GM12878 (cell line): ENCODE results near the gene TMEM150A. TPM values are rescaled to one million over a fixed set of nuclear protein-coding genes. Genes with fewer than 3 reads are reported as not detected.

Experiments used
- ATAC-seq: fragments of 200-7000 bp; cut with Tn5 transposase; 3 replicates; pipeline ENCODE4 v1.9.1; 2020; ENCODE audit warnings: mild to moderate bottlenecking, moderate library complexity
- Bru-seq: library from RNA; stranded (reverse); fragments of 400-500 nt; gene quantifications from one replicate; lab custom pipeline; 2021; lab: Mats Ljungman, UMichigan
- BruChase-seq, 2 experiments: library from RNA; stranded (reverse); fragments of 400-500 nt; gene quantifications; one replicate each; lab custom pipeline; 2021; lab: Mats Ljungman, UMichigan
- BruUV-seq: library from RNA; stranded (reverse); fragments of 400-500 nt; replicated peaks from 2 replicates; lab custom pipeline; 2021; lab: Mats Ljungman, UMichigan
- CTCF ChIA-PET: fragments of 300-600 bp; sonication (Branson Sonifier 250); formaldehyde crosslinking; extraction: SDS; loops from one replicate; lab custom pipeline; 2021; ENCODE audit warnings: inconsistent platforms; lab: Yijun Ruan, JAX
- POLR2A ChIA-PET: fragments of 350-600 bp; formaldehyde crosslinking; extraction: SDS; loops from one replicate; lab custom pipeline; 2021; ENCODE audit warnings: inconsistent platforms; lab: Charles Lee
- RAD21 ChIA-PET: fragments of 300-600 bp; sonication (Branson Sonifier 250); formaldehyde crosslinking; loops from one replicate; lab custom pipeline; 2023; ENCODE audit warnings: antibody characterized with exemption; ENCODE audit not compliant: unreplicated experiment; lab: Charles Lee
- SMC1A ChIA-PET: fragments of 300-600 bp; sonication (Branson Sonifier 250); formaldehyde crosslinking; loops from one replicate; lab custom pipeline; 2023; ENCODE audit not compliant: unreplicated experiment, uncharacterized antibody; lab: Charles Lee
- DNase-seq: peaks from one replicate; pipeline ENCODE4 v3.0.0-alpha.2; 2011; ENCODE audit warnings: low read depth, low spot score
- FAIRE-seq: peaks from 3 replicates; lab custom pipeline; 2011; peaks lifted over from hg19 to GRCh38; lab: Jason Lieb, UNC
- H2AFZ ChIP-seq: 2 replicates; pipeline ENCODE4 v1.6.0; 2011; ENCODE audit warnings: low read depth, low read length, control low read depth; ENCODE audit not compliant: control insufficient read depth
- H3K27ac ChIP-seq: 2 replicates; pipeline ENCODE4 v1.5.1; 2011; ENCODE audit warnings: control low read depth; ENCODE audit not compliant: control insufficient read depth, insufficient read depth
- H3K27me3 ChIP-seq, 2 experiments: replicated peaks in 1 of 2; 2 replicates each; pipeline versions ENCODE4 v1.6.0 to v1.6.1; 2011; ENCODE audit warnings: low read length in 1 of 2; ENCODE audit not compliant: control insufficient read depth in 2 of 2, insufficient read depth in 2 of 2
- H3K36me3 ChIP-seq, 2 experiments: 2 replicates each; pipeline ENCODE4 v1.5.1; 2011; ENCODE audit warnings: low read length in 1 of 2; ENCODE audit not compliant: control insufficient read depth in 2 of 2, insufficient read depth in 2 of 2
- H3K4me1 ChIP-seq: 2 replicates; pipeline ENCODE4 v1.6.1; 2011; ENCODE audit warnings: mild to moderate bottlenecking, low read length, moderate library complexity, mixed read lengths; ENCODE audit not compliant: control insufficient read depth, insufficient read depth
- H3K4me2 ChIP-seq: 2 replicates; pipeline ENCODE4 v1.6.0; 2011; ENCODE audit warnings: control low read depth; ENCODE audit not compliant: control insufficient read depth, insufficient read depth
- H3K4me3 ChIP-seq: fragments of 200-600 bp; sonication (generic); 2 replicates; pipeline ENCODE4 v1.5.1; 2016
- H3K79me2 ChIP-seq: 2 replicates; pipeline ENCODE4 v1.6.0; 2011; ENCODE audit warnings: low read length; ENCODE audit not compliant: control insufficient read depth, insufficient read depth
- H3K9ac ChIP-seq: 2 replicates; pipeline ENCODE4 v1.8.0; 2011; ENCODE audit warnings: low read length, control low read depth, mixed read lengths; ENCODE audit not compliant: control insufficient read depth, insufficient read depth
- H3K9me3 ChIP-seq: replicated peaks from 3 replicates; pipeline ENCODE4 v1.5.1; 2011; ENCODE audit warnings: mild to moderate bottlenecking, low read length; ENCODE audit not compliant: control insufficient read depth, insufficient read depth
- H4K20me1 ChIP-seq: 2 replicates; pipeline ENCODE4 v1.6.0; 2011; ENCODE audit not compliant: control insufficient read depth, insufficient read depth
- BCL11A ChIP-seq: IDR thresholded peaks from 2 replicates; pipeline ENCODE4 v1.6.1; 2011; ENCODE audit warnings: low read depth, low read length
- CHD4 ChIP-seq: fragments of 200-600 bp; sonication (generic); IDR thresholded peaks from 2 replicates; pipeline ENCODE4 v1.6.1; 2016; ENCODE audit warnings: mild to moderate bottlenecking
- EP300 ChIP-seq, 2 experiments: fragments of 150-350 bp in 1 of 2; IDR thresholded peaks; 2 replicates each; pipeline ENCODE4 v1.6.1; 2011 to 2012; ENCODE audit warnings: low read depth in 2 of 2, low read length in 2 of 2, borderline replicate concordance in 1 of 2, improper control_type of control experiment in 1 of 2, inconsistent platforms in 1 of 2; ENCODE audit not compliant: control insufficient read depth in 1 of 2
- ESRRA ChIP-seq: IDR thresholded peaks from 2 replicates; pipeline ENCODE4 v1.6.1; 2012; ENCODE audit warnings: mild to moderate bottlenecking, low read length, improper control_type of control experiment
- GATAD2B ChIP-seq: fragments of 450-650 bp; conservative IDR thresholded peaks from 2 replicates; pipeline ENCODE4 v1.6.1; 2017; ENCODE audit warnings: low read depth, mild to moderate bottlenecking, moderate library complexity
- HDAC6 ChIP-seq: fragments of 200-600 bp; sonication (generic); IDR thresholded peaks from one replicate; pipeline ENCODE4 v1.8.0; 2017; ENCODE audit warnings: antibody characterized with exemption; ENCODE audit not compliant: unreplicated experiment
- HDGF ChIP-seq: fragments of 450-650 bp; IDR thresholded peaks from 2 replicates; pipeline ENCODE4 v1.6.1; 2016; ENCODE audit warnings: antibody characterized with exemption
- IRF4 ChIP-seq: IDR thresholded peaks from 2 replicates; pipeline ENCODE4 v1.6.1; 2011; ENCODE audit warnings: low read depth, low read length
- KDM1A ChIP-seq: fragments of 200-600 bp; sonication (generic); IDR thresholded peaks from 2 replicates; pipeline ENCODE4 v1.6.1; 2016; ENCODE audit warnings: borderline replicate concordance
- MTA3 ChIP-seq: IDR thresholded peaks from 2 replicates; pipeline ENCODE4 v1.6.1; 2012; ENCODE audit warnings: low read length, inconsistent platforms, borderline replicate concordance
- PML ChIP-seq: IDR thresholded peaks from 2 replicates; pipeline ENCODE4 v1.6.1; 2012; ENCODE audit warnings: low read length, inconsistent platforms
- POU2F2 ChIP-seq: IDR thresholded peaks from 3 replicates; pipeline ENCODE4 v1.6.1; 2011; ENCODE audit warnings: low read depth, mild to moderate bottlenecking, low read length, borderline replicate concordance
- RCOR1 ChIP-seq: conservative IDR thresholded peaks from 2 replicates; pipeline ENCODE4 v1.6.1; 2012; ENCODE audit warnings: low read depth, low read length, improper control_type of control experiment
- SUZ12 ChIP-seq: fragments of 200-600 bp; sonication (generic); IDR thresholded peaks from one replicate; pipeline ENCODE4 v1.6.1; 2018; ENCODE audit warnings: antibody characterized with exemption, mild to moderate bottlenecking; ENCODE audit not compliant: unreplicated experiment
- TAF1 ChIP-seq: IDR thresholded peaks from 2 replicates; pipeline ENCODE4 v1.6.1; 2011; ENCODE audit warnings: mild to moderate bottlenecking, low read depth, low read length, borderline replicate concordance
- YY1 ChIP-seq: IDR thresholded peaks from 2 replicates; pipeline ENCODE4 v1.6.1; 2011; ENCODE audit warnings: low read depth, mild to moderate bottlenecking, low read length
- ZBTB33 ChIP-seq: fragments of 450-650 bp; IDR thresholded peaks from 2 replicates; pipeline ENCODE4 v1.6.1; 2017; ENCODE audit warnings: mild to moderate bottlenecking
- ZNF274 ChIP-seq: IDR thresholded peaks from one replicate; pipeline ENCODE4 v1.8.0; 2011; ENCODE audit not compliant: insufficient read length, insufficient read depth
- ZNF384 ChIP-seq: IDR thresholded peaks from 2 replicates; pipeline ENCODE4 v1.6.1; 2012; ENCODE audit warnings: low read depth, mild to moderate bottlenecking, low read length, improper control_type of control experiment, borderline replicate concordance
- ZSCAN29 ChIP-seq: fragments of 450-650 bp; IDR thresholded peaks from 2 replicates; pipeline ENCODE4 v1.6.1; 2017; ENCODE audit warnings: mild to moderate bottlenecking, moderate library complexity
- WGBS: methylation state at CpG from one replicate; pipeline ENCODE4 v1.1.6; 2016; ENCODE audit warnings: low lambda C conversion rate; ENCODE audit not compliant: insufficient replicate concordance, insufficient coverage; ENCODE audit errors: missing lambda C conversion rate; 5-methylcytosine and 5-hydroxymethylcytosine counted together
- in situ Hi-C: fragments of 300-500 bp; cut with MboI; formaldehyde crosslinking; loops from 9 replicates; pipeline ENCODE4 v1.14.3; 2018; ENCODE audit warnings: mixed read lengths
- intact Hi-C: fragments of 100-400 bp; cut with micrococcal nuclease; formaldehyde crosslinking; loops from one replicate; pipeline ENCODE4 v1.14.2; 2022; ENCODE audit not compliant: unreplicated experiment
- long read RNA-seq, 2 experiments: library from polyadenylated mRNA; unstranded; transcript quantifications; one replicate each; pipeline ENCODE4 v2.0.0, GENCODE V29; 2019 to 2020
- polyA minus RNA-seq, 3 experiments: library from RNA; depleted of rRNA, polyadenylated mRNA; stranded (reverse); fragments of >200 nt; gene quantifications; 2 replicates each; pipeline ENCODE4 v1.2.3, GENCODE V29; 2011
- polyA plus RNA-seq, 11 experiments: library from polyadenylated mRNA; depleted of rRNA in 4 of 11; unstranded in 6 of 11; stranded (reverse) in 5 of 11; fragments of >200 nt; fragmentation: Nextera tagmentation in 4 of 11; fragmentation: Illumina TruSeq in 1 of 11; extraction: Ambion mirVana in 4 of 11; extraction: Trizol in 1 of 11; gene quantifications; 1 replicate in 1 of 11; 2 replicates in 10 of 11; pipeline versions ENCODE4 v1.2.1 to v1.2.3, GENCODE V29; 2011 to 2016; ENCODE audit warnings: inconsistent platforms in 2 of 11, missing spikeins in 2 of 11, low read depth in 1 of 11
- total RNA-seq, 4 experiments: library from RNA; depleted of rRNA in 3 of 4; stranded (reverse); fragments of >200 nt in 3 of 4; fragmentation: Illumina TruSeq in 1 of 4; extraction: Trizol in 1 of 4; gene quantifications; 2 replicates each; pipeline versions ENCODE4 v1.2.1 to v1.2.3, GENCODE V29; 2013 to 2021

The TMEM150A gene
- total RNA-seq (2013; cell fraction: nucleolus; rRNA removed): 3.0 and 4.0 TPM in 2 replicates
- total RNA-seq (2014; rRNA removed) (2.7 and 3.3 TPM in 2 replicates), total RNA-seq (2014; rRNA removed; fragmentation: Illumina TruSeq; extraction: Trizol) (1.3 and 1.7 TPM in 2 replicates), total RNA-seq (2021) (2.5 and 3.8 TPM in 2 replicates), polyA plus RNA-seq (2011; rRNA removed) (0.68 and 1.6 TPM in 2 replicates), polyA plus RNA-seq (2014; fragmentation: Illumina TruSeq; extraction: Trizol) (0.68 and 2.5 TPM in 2 replicates), polyA plus RNA-seq (2014; fragmentation: Nextera tagmentation; extraction: Ambion mirVana) (1 to 10 TPM in 1 of 2 experiments, under 1 TPM in 1; 0.45 to 1.5 TPM), polyA plus RNA-seq (2014; rRNA removed) (4.1 and 4.7 TPM in 2 replicates), polyA plus RNA-seq (2016; fragmentation: Nextera tagmentation; extraction: Ambion mirVana) (1 to 10 TPM; 3.9 to 4.4 TPM), polyA minus RNA-seq (2011; rRNA and poly(A)+ RNA removed) (0.80 and 1.1 TPM in 2 replicates), Bru-seq, nascent RNA (percentile 43 among the genes with signal in this experiment), BruChase-seq, experiment 1, labeled RNA remaining after a 6-hour chase (percentile 44 among the genes with signal in this experiment), BruChase-seq, experiment 2, labeled RNA remaining after a 2-hour chase (percentile 42 among the genes with signal in this experiment)
- polyA plus RNA-seq (2011; ENCODE audit: low read depth): 2.3 TPM
- polyA plus RNA-seq (2011; cell fraction: cytosol; rRNA removed): 2.1 and 2.2 TPM in 2 replicates
- 9.5 and 10.3 TPM in 2 replicates for polyA plus RNA-seq (2011; cell fraction: nucleus; rRNA removed)
- polyA plus RNA-seq (2012): 2.6 and 3.0 TPM in 2 replicates
- polyA minus RNA-seq (2011; cell fraction: cytosol; rRNA and poly(A)+ RNA removed): 0.62 TPM in 1 of 2 replicates, not detected in the other
- 1.2 and 2.1 TPM in 2 replicates for polyA minus RNA-seq (2011; cell fraction: nucleus; rRNA and poly(A)+ RNA removed)
- long read RNA-seq, experiment 1, partial matches to known transcripts: 0 of 3 reads
- long read RNA-seq, experiment 1, other reads (novel, unspliced or antisense): 1 of 3 reads
- long read RNA-seq, experiment 2, partial matches to known transcripts: 0 of 2 reads
- long read RNA-seq, experiment 2, other reads (novel, unspliced or antisense): 1 of 2 reads

- no TSS peak for BruUV-seq
- Histone ChIP-seq H3K4me3 (peak within 1 kb of the TSS; percentile 92), H4K20me1 (no peaks in the 10 kb centered on the region), H3K27me3 (no peaks in the 10 kb centered on the region), H3K9me3 (no peaks in the 10 kb centered on the region), H3K79me2 (no peaks in the 10 kb centered on the region), H3K4me2 (peak within 1 kb of the TSS; percentile 95), H2AFZ (peak within 1 kb of the TSS; percentile 91), H3K9ac (peak within 1 kb of the TSS; percentile 59), H3K36me3 (peaks cover 0 to 10% of the 10 kb centered on the region in 2 experiments; a peak in 2 of 4 replicates), H3K4me1 (no peaks in the 10 kb centered on the region; the same call in 1 of the 2 replicates), H3K27ac (no peak within 1 kb of the TSS)
- ChIA-PET SMC1A (no interaction called here), RAD21 (no interaction called here), CTCF (interaction anchor here (1.0 to 1.5 kb wide), 2 partner anchors 35 to 156 kb away, joined by 3 to 5 read pairs; no protein-coding TSS in a partner anchor), POLR2A (interaction anchor here (1.0 to 1.1 kb wide), 4 partner anchors 9 to 42 kb away, joined by 3 to 5 read pairs (median 3); partner anchors contain the start of genes C2orf68 and VAMP8)
- FAIRE-seq (peak; percentile 44), DNase-seq (peak; percentile 34), ATAC-seq (peak; percentile 99)
- in situ Hi-C loops: no loop called here
- intact Hi-C loops: loop anchor here (2.0 kb wide), 1 partner anchor 42 kb away; the partner anchor contains the start of gene GGCX
- WGBS: 1% methylated on average over 59 of the region's 73 CpGs
- TF ChIP-seq ESRRA: no peak
- TF ChIP-seq ZNF274: no peak
- TF ChIP-seq ZNF384: no peak
- no peak for TF ChIP-seq BCL11A
- no peak for TF ChIP-seq ZSCAN29
- TF ChIP-seq SUZ12: no peak
- TF ChIP-seq KDM1A: no peak
- TF ChIP-seq ZBTB33: no peak
- no peak for TF ChIP-seq EP300 (IDR thresholded peaks at IDR 0.05; ENCODE audit: borderline replicate concordance in 1 of 2, control insufficient read depth in 1 of 2, low read depth in 2 of 2, low read length in 2 of 2)
- TF ChIP-seq YY1: 0 out of 2 replicates have a peak, but pooled peaks have one; percentile 62
- no peak for TF ChIP-seq MTA3
- no peak for TF ChIP-seq HDGF
- TF ChIP-seq TAF1: no peak
- no peak for TF ChIP-seq RCOR1
- peak; percentile 82; the same call in 1 of the 2 replicates for TF ChIP-seq GATAD2B
- 0 out of 2 replicates have a peak, but pooled peaks have one; percentile 29 for TF ChIP-seq IRF4
- TF ChIP-seq PML: no peak
- TF ChIP-seq POU2F2: no peak
- peak; percentile 20 for TF ChIP-seq HDAC6
- no peak for TF ChIP-seq CHD4
Measured at GRCh38 chr2:85602476-85603234, at the start of gene TMEM150A. TSS of gene TMEM150A (minus strand) at chr2:85602698. CDS start at chr2:85601948, 750 bp downstream.
